ENCODE results near the gene DCDC1.

DCDC1 gene

GRCh38 chr11:31109446-31109845 lies 260.1 kb downstream of the DCDC1 start:
- H3K56ac ChIP-seq (ENCODE audit: low read length): no peak overlapping the region
- no CpG with 5 or more reads among the region's 3 CpGs for WGBS (ENCODE audit: extremely low coverage, insufficient coverage, low lambda C conversion rate)

DNA sequence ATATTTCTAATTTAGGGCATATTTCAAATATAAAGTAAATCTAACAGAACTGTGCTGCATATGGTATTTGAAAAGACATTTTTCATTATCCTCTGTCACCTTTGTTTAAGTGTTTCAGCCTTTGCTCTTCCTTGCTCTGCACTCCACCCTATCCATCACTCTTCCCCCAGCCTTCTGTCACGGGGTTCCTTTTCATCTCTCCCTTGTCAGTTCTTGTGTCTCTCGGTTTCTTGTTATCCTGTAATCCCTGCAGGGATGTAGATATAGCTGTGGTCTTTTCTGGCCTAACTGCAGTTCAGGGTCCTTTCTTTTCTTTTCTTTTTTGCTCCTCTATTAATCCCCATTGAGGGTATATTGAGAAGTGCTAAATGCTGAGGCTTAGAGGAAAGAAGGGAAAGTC lies 261.9 kb downstream of the DCDC1 start:
- WGBS (ENCODE audit: extremely low coverage, insufficient coverage, low lambda C conversion rate): no CpG with 5 or more reads among the region's 2 CpGs
- Histone ChIP-seq H3K4me3 (ENCODE audit: low read length) (no peak overlapping the region), H4K5ac (ENCODE audit: low read length) (no peak overlapping the region), H3K79me1 (ENCODE audit: low read length) (no peaks in the 10 kb centered on the region), H2BK15ac (replicated peaks; ENCODE audit: low read depth) (no peak overlapping the region), H3K36me3 (ENCODE audit: control insufficient read depth, insufficient read depth, low read length) (no peaks in the 10 kb centered on the region), H3K79me2 (ENCODE audit: control insufficient read depth, insufficient read depth, low read length) (no peaks in the 10 kb centered on the region), H3K56ac (ENCODE audit: low read length) (no peak overlapping the region), H2AK5ac (ENCODE audit: low read length) (no peak overlapping the region), H3K18ac (ENCODE audit: low read length) (no peak overlapping the region), H2BK5ac (ENCODE audit: low read length) (no peak overlapping the region), H3K4ac (ENCODE audit: low read depth, low read length) (no peak overlapping the region), H3K9ac (ENCODE audit: low read length) (no peak overlapping the region), H3K27ac (ENCODE audit: low read depth, low read length) (no peak overlapping the region), H4K8ac (ENCODE audit: low read depth, low read length) (no peak overlapping the region), H2BK120ac (ENCODE audit: low read depth, low read length) (no peak overlapping the region), H3K27me3 (ENCODE audit: insufficient read depth, low read length, poor library complexity) (no peaks in the 10 kb centered on the region), H3K4me1 (ENCODE audit: control insufficient read depth, low read depth, low read length) (no peaks in the 10 kb centered on the region), H3K23ac (ENCODE audit: low read length) (no peak overlapping the region), H3K4me2 (ENCODE audit: low read length) (no peak overlapping the region)
- no peak for DNase-seq

More at GRCh38 chr11:31109446-31109845, 260.1 kb downstream of the DCDC1 start:
- no peak for DNase-seq
- no peaks in the 10 kb centered on the region for H3K4me1 ChIP-seq (ENCODE audit: control insufficient read depth, low read depth, low read length)
- H4K8ac ChIP-seq (ENCODE audit: low read depth, low read length): no peak overlapping the region
- no peak overlapping the region for H3K9ac ChIP-seq (ENCODE audit: low read length)
- no peak overlapping the region for H4K5ac ChIP-seq (ENCODE audit: low read length)
- no peaks in the 10 kb centered on the region for H3K79me1 ChIP-seq (ENCODE audit: low read length)
- H3K4ac ChIP-seq (ENCODE audit: low read depth, low read length): no peak overlapping the region
- H3K4me3 ChIP-seq (ENCODE audit: low read length): no peak overlapping the region
- no peak overlapping the region for H3K4me2 ChIP-seq (ENCODE audit: low read length)
- no peaks in the 10 kb centered on the region for H3K79me2 ChIP-seq (ENCODE audit: control insufficient read depth, insufficient read depth, low read length)
- H2BK5ac ChIP-seq (ENCODE audit: low read length): no peak overlapping the region
- no peak overlapping the region for H3K18ac ChIP-seq (ENCODE audit: low read length)
- no peaks in the 10 kb centered on the region for H3K36me3 ChIP-seq (ENCODE audit: control insufficient read depth, insufficient read depth, low read length)
- H3K27ac ChIP-seq (ENCODE audit: low read depth, low read length): no peak overlapping the region
- no peaks in the 10 kb centered on the region for H3K27me3 ChIP-seq (ENCODE audit: insufficient read depth, low read length, poor library complexity)
- H3K23ac ChIP-seq (ENCODE audit: low read length): no peak overlapping the region
- no peak overlapping the region for H2AK5ac ChIP-seq (ENCODE audit: low read length)
- H2BK15ac ChIP-seq (replicated peaks; ENCODE audit: low read depth): no peak overlapping the region
- no peak overlapping the region for H2BK120ac ChIP-seq (ENCODE audit: low read depth, low read length)

DNA sequence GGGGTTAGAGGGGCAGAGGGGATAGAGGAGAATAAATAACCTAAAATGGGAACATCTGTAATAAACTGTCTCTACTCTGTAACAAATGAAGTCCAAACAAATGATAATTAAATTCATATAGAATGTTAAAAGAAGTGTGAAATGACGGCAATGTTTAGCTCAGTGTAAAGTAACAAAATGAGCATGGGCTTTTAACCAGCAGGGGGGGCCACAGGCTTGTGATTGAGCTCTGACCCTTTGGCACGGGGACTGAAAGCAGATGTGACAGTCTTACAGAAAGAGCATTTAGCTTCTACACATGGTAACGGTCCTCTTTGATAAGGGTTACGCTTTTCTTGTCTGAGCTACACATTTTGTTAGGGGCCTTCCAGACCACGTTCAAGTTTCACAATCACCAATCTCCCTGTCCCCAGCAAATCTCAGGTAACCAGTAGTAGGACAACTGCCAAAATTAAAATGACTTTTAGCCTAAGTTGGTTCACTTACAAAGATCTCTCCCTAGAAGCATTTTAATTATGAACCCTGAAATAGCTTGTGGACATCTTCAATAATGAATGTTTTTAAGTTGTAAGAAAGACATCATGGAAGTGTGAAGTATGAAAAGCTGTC lies 262.5 kb downstream of the DCDC1 start:
- Histone ChIP-seq H3K18ac (ENCODE audit: low read length) (no peak overlapping the region), H3K9ac (ENCODE audit: low read length) (no peak overlapping the region), H2BK5ac (ENCODE audit: low read length) (no peak overlapping the region), H3K4ac (ENCODE audit: low read depth, low read length) (no peak overlapping the region), H2AK5ac (ENCODE audit: low read length) (no peak overlapping the region), H3K23ac (ENCODE audit: low read length) (no peak overlapping the region), H3K56ac (ENCODE audit: low read length) (no peak overlapping the region), H2BK15ac (replicated peaks; ENCODE audit: low read depth) (no peak overlapping the region), H3K4me3 (ENCODE audit: low read length) (no peak overlapping the region), H3K79me2 (ENCODE audit: control insufficient read depth, insufficient read depth, low read length) (no peaks in the 10 kb centered on the region), H3K36me3 (ENCODE audit: control insufficient read depth, insufficient read depth, low read length) (no peaks in the 10 kb centered on the region), H3K27ac (ENCODE audit: low read depth, low read length) (no peak overlapping the region), H3K4me2 (ENCODE audit: low read length) (no peak overlapping the region), H4K5ac (ENCODE audit: low read length) (no peak overlapping the region), H3K79me1 (ENCODE audit: low read length) (no peaks in the 10 kb centered on the region), H3K4me1 (ENCODE audit: control insufficient read depth, low read depth, low read length) (no peaks in the 10 kb centered on the region), H2BK120ac (ENCODE audit: low read depth, low read length) (no peak overlapping the region), H4K8ac (ENCODE audit: low read depth, low read length) (no peak overlapping the region), H3K27me3 (ENCODE audit: insufficient read depth, low read length, poor library complexity) (no peaks in the 10 kb centered on the region)
- no CpG with 5 or more reads among the region's 5 CpGs for WGBS (ENCODE audit: extremely low coverage, insufficient coverage, low lambda C conversion rate)
- DNase-seq: peak; percentile 76

DNA sequence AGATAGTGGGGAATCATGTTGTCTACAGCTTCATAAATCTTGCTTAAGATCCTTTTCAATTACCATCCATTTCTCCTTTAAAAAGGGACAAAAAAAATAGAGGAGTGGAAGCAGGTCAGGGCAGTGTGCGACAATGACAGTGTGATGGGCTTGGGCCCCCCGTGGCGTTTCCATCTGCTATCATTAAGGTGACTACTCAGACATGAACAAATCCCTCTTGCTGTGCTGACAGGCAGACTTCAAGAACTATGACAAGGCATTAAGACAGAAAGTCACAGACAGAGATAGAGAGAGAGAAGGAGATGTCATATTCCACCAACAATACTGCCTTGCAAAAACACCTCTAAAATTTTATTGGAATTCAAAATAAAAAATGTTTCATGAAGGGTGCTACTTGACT lies 263.2 kb downstream of the DCDC1 start:
- H3K23ac ChIP-seq (ENCODE audit: low read length): no peak overlapping the region
- no peak overlapping the region for H3K4me3 ChIP-seq (ENCODE audit: low read length)
- no peak overlapping the region for H2BK120ac ChIP-seq (ENCODE audit: low read depth, low read length)
- no CpG with 5 or more reads among the region's 3 CpGs for WGBS (ENCODE audit: extremely low coverage, insufficient coverage, low lambda C conversion rate)
- no peak overlapping the region for H3K27ac ChIP-seq (ENCODE audit: low read depth, low read length)
- no peak overlapping the region for H4K5ac ChIP-seq (ENCODE audit: low read length)
- no peak overlapping the region for H2AK5ac ChIP-seq (ENCODE audit: low read length)
- H3K27me3 ChIP-seq (ENCODE audit: insufficient read depth, low read length, poor library complexity): no peaks in the 10 kb centered on the region
- no peaks in the 10 kb centered on the region for H3K4me1 ChIP-seq (ENCODE audit: control insufficient read depth, low read depth, low read length)
- no peaks in the 10 kb centered on the region for H3K36me3 ChIP-seq (ENCODE audit: control insufficient read depth, insufficient read depth, low read length)
- no peak overlapping the region for H3K18ac ChIP-seq (ENCODE audit: low read length)
- H3K79me1 ChIP-seq (ENCODE audit: low read length): no peaks in the 10 kb centered on the region
- no peak for DNase-seq
- H3K4me2 ChIP-seq (ENCODE audit: low read length): no peak overlapping the region
- H3K79me2 ChIP-seq (ENCODE audit: control insufficient read depth, insufficient read depth, low read length): no peaks in the 10 kb centered on the region
- H3K9ac ChIP-seq (ENCODE audit: low read length): no peak overlapping the region
- H2BK15ac ChIP-seq (replicated peaks; ENCODE audit: low read depth): no peak overlapping the region
- no peak overlapping the region for H4K8ac ChIP-seq (ENCODE audit: low read depth, low read length)
- H2BK5ac ChIP-seq (ENCODE audit: low read length): no peak overlapping the region
- no peak overlapping the region for H3K4ac ChIP-seq (ENCODE audit: low read depth, low read length)
- no peak overlapping the region for H3K56ac ChIP-seq (ENCODE audit: low read length)

DNA sequence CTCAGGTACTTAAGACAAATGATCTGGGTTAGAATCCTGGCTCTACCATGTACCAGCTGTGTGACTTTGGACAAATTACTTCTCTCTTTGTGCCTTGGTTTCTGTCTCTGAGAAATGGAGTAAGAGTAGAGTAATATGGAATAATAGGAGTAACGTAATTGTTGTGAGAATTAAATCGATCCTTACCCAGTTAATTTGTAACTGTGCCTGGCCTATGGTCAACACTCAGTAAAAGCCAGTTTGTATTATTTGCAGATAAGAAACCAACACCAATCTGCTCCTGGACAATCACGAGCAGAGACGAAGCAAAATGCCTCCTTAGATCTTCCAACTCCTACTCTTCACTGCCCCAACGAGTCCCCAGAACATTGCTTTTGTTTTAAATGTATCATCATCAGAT lies 266.7 kb downstream of the DCDC1 start:
- no CpG with 5 or more reads among the region's 5 CpGs for WGBS (ENCODE audit: extremely low coverage, insufficient coverage, low lambda C conversion rate)

GRCh38 chr11:31102316-31102715 lies 267.2 kb downstream of the DCDC1 start:
- Histone ChIP-seq H3K4ac (ENCODE audit: low read depth, low read length) (no peak overlapping the region), H3K18ac (ENCODE audit: low read length) (no peak overlapping the region), H3K56ac (ENCODE audit: low read length) (no peak overlapping the region), H3K4me3 (ENCODE audit: low read length) (no peak overlapping the region), H3K4me1 (ENCODE audit: control insufficient read depth, low read depth, low read length) (no peaks in the 10 kb centered on the region), H2BK15ac (replicated peaks; ENCODE audit: low read depth) (no peak overlapping the region), H3K79me2 (ENCODE audit: control insufficient read depth, insufficient read depth, low read length) (no peaks in the 10 kb centered on the region), H3K27me3 (ENCODE audit: insufficient read depth, low read length, poor library complexity) (no peaks in the 10 kb centered on the region), H3K27ac (ENCODE audit: low read depth, low read length) (no peak overlapping the region), H4K8ac (ENCODE audit: low read depth, low read length) (no peak overlapping the region), H3K4me2 (ENCODE audit: low read length) (no peak overlapping the region), H3K36me3 (ENCODE audit: control insufficient read depth, insufficient read depth, low read length) (no peaks in the 10 kb centered on the region), H3K79me1 (ENCODE audit: low read length) (no peaks in the 10 kb centered on the region), H2AK5ac (ENCODE audit: low read length) (no peak overlapping the region), H2BK120ac (ENCODE audit: low read depth, low read length) (no peak overlapping the region), H4K5ac (ENCODE audit: low read length) (no peak overlapping the region), H3K23ac (ENCODE audit: low read length) (no peak overlapping the region), H2BK5ac (ENCODE audit: low read length) (no peak overlapping the region), H3K9ac (ENCODE audit: low read length) (no peak overlapping the region)
- no peak for DNase-seq

More for the DNA sequence above, 266.7 kb downstream of the DCDC1 start:
- Histone ChIP-seq H3K4me1 (ENCODE audit: control insufficient read depth, low read depth, low read length) (no peaks in the 10 kb centered on the region), H3K79me1 (ENCODE audit: low read length) (no peaks in the 10 kb centered on the region), H2BK5ac (ENCODE audit: low read length) (no peak overlapping the region), H3K9ac (ENCODE audit: low read length) (no peak overlapping the region), H3K27ac (ENCODE audit: low read depth, low read length) (no peak overlapping the region), H3K4ac (ENCODE audit: low read depth, low read length) (no peak overlapping the region), H3K27me3 (ENCODE audit: insufficient read depth, low read length, poor library complexity) (no peaks in the 10 kb centered on the region), H2BK15ac (replicated peaks; ENCODE audit: low read depth) (no peak overlapping the region), H3K36me3 (ENCODE audit: control insufficient read depth, insufficient read depth, low read length) (no peaks in the 10 kb centered on the region), H3K4me2 (ENCODE audit: low read length) (no peak overlapping the region), H2BK120ac (ENCODE audit: low read depth, low read length) (no peak overlapping the region), H2AK5ac (ENCODE audit: low read length) (no peak overlapping the region), H4K5ac (ENCODE audit: low read length) (no peak overlapping the region), H4K8ac (ENCODE audit: low read depth, low read length) (no peak overlapping the region), H3K79me2 (ENCODE audit: control insufficient read depth, insufficient read depth, low read length) (no peaks in the 10 kb centered on the region), H3K4me3 (ENCODE audit: low read length) (no peak overlapping the region), H3K18ac (ENCODE audit: low read length) (no peak overlapping the region), H3K23ac (ENCODE audit: low read length) (no peak overlapping the region), H3K56ac (ENCODE audit: low read length) (no peak overlapping the region)
- DNase-seq: no peak
